ENCODE measurements around the gene SELENOW.
"Not testable (repeated sequence)": the region's sequence is repeated elsewhere in the genome, so short reads cannot be mapped to it uniquely, and the experiment has no call there.

SELENOW gene

GRCh38 chr19:47778049-47778953 lies at the start of gene SELENOW:
Gene SELENOW (plus strand): TSS chr19:47778703. CDS start chr19:47778786, 83 bp downstream.
- DNase-seq (ENCODE audit: low spot score): peak; percentile 92

GRCh38 chr19:47729468-47729798 lies 49.1 kb upstream of the SELENOW start:
- DNase-seq (ENCODE audit: low spot score): peak; percentile 76

- no peak for DNase-seq (ENCODE audit: low spot score)
Observed at GRCh38 chr19:47729799-47730520, 48.5 kb upstream of the SELENOW start.

- no peak for DNase-seq (ENCODE audit: low spot score)
Observed at GRCh38 chr19:47730521-47730889, 48.0 kb upstream of the SELENOW start.

- no peak for DNase-seq (ENCODE audit: low spot score)
Observed at GRCh38 chr19:47730910-47731309, 47.6 kb upstream of the SELENOW start.

GRCh38 chr19:47735131-47735530 lies 43.4 kb upstream of the SELENOW start:
- DNase-seq (ENCODE audit: low spot score): no peak

GRCh38 chr19:47740866-47741519 lies 37.5 kb upstream of the SELENOW start:
- no peak for DNase-seq (ENCODE audit: low spot score)

- no peak for DNase-seq (ENCODE audit: low spot score)
Observed at GRCh38 chr19:47741544-47742140, 36.9 kb upstream of the SELENOW start.

- DNase-seq (ENCODE audit: low spot score): no peak
Observed at GRCh38 chr19:47742634-47743033, 35.9 kb upstream of the SELENOW start.

- DNase-seq (ENCODE audit: low spot score): peak; percentile 96
Observed at GRCh38 chr19:47745010-47745901, 33.2 kb upstream of the SELENOW start, which contains the start of gene NOP53. Gene NOP53 (plus strand): TSS chr19:47745546. CDS start chr19:47745560, 14 bp downstream.

GRCh38 chr19:47746129-47746528 lies 32.4 kb upstream of the SELENOW start:
- DNase-seq (ENCODE audit: low spot score): not testable (repeated sequence)

GRCh38 chr19:47749326-47749725 lies 29.2 kb upstream of the SELENOW start:
- DNase-seq (ENCODE audit: low spot score): no peak

GRCh38 chr19:47750752-47751151 lies 27.8 kb upstream of the SELENOW start:
- DNase-seq (ENCODE audit: low spot score): no peak

- no peak for DNase-seq (ENCODE audit: low spot score)
Observed at GRCh38 chr19:47752440-47753211, 25.9 kb upstream of the SELENOW start.

GRCh38 chr19:47754206-47755064 lies 24.1 kb upstream of the SELENOW start:
- DNase-seq (ENCODE audit: low spot score): no peak

GRCh38 chr19:47755065-47755761 lies 23.3 kb upstream of the SELENOW start:
- DNase-seq (ENCODE audit: low spot score): no peak

GRCh38 chr19:47755762-47756626 lies 22.5 kb upstream of the SELENOW start:
- DNase-seq (ENCODE audit: low spot score): no peak

- no peak for DNase-seq (ENCODE audit: low spot score)
Observed at GRCh38 chr19:47756627-47756929, 21.9 kb upstream of the SELENOW start.

Data from AG20443 (cell line).